DOHH2 (cell line): ENCODE measurements around the gene MAG.
"Not testable (repeated sequence)": the region's sequence is repeated elsewhere in the genome, so short reads cannot be mapped to it uniquely, and the experiment has no call there.

Source experiments
- H3F3A ChIP-seq: fragments of 200-600 bp; sonication (generic), shearing (Covaris generic); 2 replicates; pipeline ENCODE4 v1.6.0; 2016; ENCODE audit warnings: antibody characterized with exemption, mild to moderate bottlenecking; ENCODE audit not compliant: control insufficient read depth, insufficient read depth
- H3K27ac ChIP-seq: fragments of 200-600 bp; sonication (generic); 2 replicates; pipeline ENCODE4 v1.5.1; 2014; ENCODE audit warnings: low read depth, mild to moderate bottlenecking, low read length, moderate library complexity
- H3K27me3 ChIP-seq: fragments of 200-600 bp; sonication (generic); 2 replicates; pipeline ENCODE4 v1.6.1; 2014; ENCODE audit warnings: mild to moderate bottlenecking, low read length, mixed read lengths; ENCODE audit not compliant: control insufficient read depth
- H3K36me3 ChIP-seq: fragments of 200-600 bp; sonication (generic); 2 replicates; pipeline ENCODE4 v1.6.1; 2014; ENCODE audit warnings: mild to moderate bottlenecking, low read length, moderate library complexity, mixed read lengths; ENCODE audit not compliant: control insufficient read depth
- H3K4me1 ChIP-seq: fragments of 200-600 bp; sonication (generic); 2 replicates; pipeline ENCODE4 v1.6.1; 2014; ENCODE audit warnings: mild to moderate bottlenecking, low read length, mixed read lengths; ENCODE audit not compliant: control insufficient read depth
- H3K4me2 ChIP-seq: fragments of 200-600 bp; sonication (generic); 2 replicates; pipeline ENCODE4 v1.6.0; 2014; ENCODE audit warnings: mild to moderate bottlenecking, low read length, moderate library complexity
- H3K4me3 ChIP-seq: fragments of 200-600 bp; sonication (generic); 2 replicates; pipeline ENCODE4 v1.5.1; 2014; ENCODE audit warnings: mild to moderate bottlenecking, low read length, mixed read lengths
- H3K79me2 ChIP-seq: fragments of 200-600 bp; sonication (generic); 2 replicates; pipeline ENCODE4 v1.6.1; 2014; ENCODE audit warnings: mild to moderate bottlenecking, low read length, mixed read lengths; ENCODE audit not compliant: control insufficient read depth
- H3K9me2 ChIP-seq: fragments of 200-600 bp; sonication (generic); replicated peaks from 2 replicates; pipeline ENCODE4 v1.6.1; 2014; ENCODE audit warnings: mild to moderate bottlenecking, low read length, mixed read lengths; ENCODE audit not compliant: control insufficient read depth
- H3K9me3 ChIP-seq: fragments of 200-600 bp; sonication (generic); 2 replicates; pipeline ENCODE4 v1.6.1; 2014; ENCODE audit warnings: antibody characterized with exemption, low read length, mixed read lengths; ENCODE audit not compliant: control insufficient read depth, insufficient read depth
- H4K20me1 ChIP-seq: fragments of 200-600 bp; sonication (generic); 2 replicates; pipeline ENCODE4 v1.6.0; 2014; ENCODE audit warnings: low read depth, mild to moderate bottlenecking, antibody characterized with exemption, low read length, moderate library complexity; ENCODE audit not compliant: control insufficient read depth, insufficient read depth
- EZH2phosphoT487 ChIP-seq: fragments of 200-600 bp; sonication (generic); IDR thresholded peaks from 2 replicates; pipeline ENCODE4 v1.6.1; 2017; ENCODE audit warnings: borderline replicate concordance, mild to moderate bottlenecking, antibody characterized with exemption, low read length, moderate library complexity, mixed read lengths
- TF ChIP-seq, protein P1 (sequence below): fragments of 200-600 bp; sonication (generic); IDR thresholded peaks from one replicate; pipeline ENCODE4 v1.5.1; 2014; ENCODE audit warnings: antibody characterized with exemption, mild to moderate bottlenecking, low read depth, low read length; ENCODE audit not compliant: poor library complexity, severe bottlenecking

Gene MAG

DNA sequence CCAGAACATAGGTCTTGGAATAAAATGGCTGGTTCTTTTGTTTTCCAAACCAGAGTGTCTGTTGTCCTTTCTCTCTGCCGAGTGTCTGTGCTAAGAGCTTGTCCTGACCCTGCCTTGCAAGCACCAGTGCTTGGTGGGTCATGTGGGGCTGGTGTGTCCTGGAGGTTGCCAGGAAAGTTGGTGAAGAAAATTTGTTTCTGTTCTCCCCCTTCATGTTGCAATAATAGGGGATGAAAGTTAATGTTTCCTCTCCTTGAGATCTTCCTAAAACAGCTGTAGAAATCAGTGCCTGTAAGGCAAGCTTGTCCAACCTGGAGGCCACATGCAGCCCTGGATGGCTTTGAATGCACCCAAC, 6.9 kb upstream of the MAG start:
- H3K36me3 ChIP-seq, result no peaks in the 10 kb centered on the region
- peaks cover 4% of the 10 kb centered on the region; the same call in 1 of the 2 replicates for H3F3A ChIP-seq
- peaks cover 13% of the 10 kb centered on the region for H3K27me3 ChIP-seq
- TF ChIP-seq, protein P1, sequence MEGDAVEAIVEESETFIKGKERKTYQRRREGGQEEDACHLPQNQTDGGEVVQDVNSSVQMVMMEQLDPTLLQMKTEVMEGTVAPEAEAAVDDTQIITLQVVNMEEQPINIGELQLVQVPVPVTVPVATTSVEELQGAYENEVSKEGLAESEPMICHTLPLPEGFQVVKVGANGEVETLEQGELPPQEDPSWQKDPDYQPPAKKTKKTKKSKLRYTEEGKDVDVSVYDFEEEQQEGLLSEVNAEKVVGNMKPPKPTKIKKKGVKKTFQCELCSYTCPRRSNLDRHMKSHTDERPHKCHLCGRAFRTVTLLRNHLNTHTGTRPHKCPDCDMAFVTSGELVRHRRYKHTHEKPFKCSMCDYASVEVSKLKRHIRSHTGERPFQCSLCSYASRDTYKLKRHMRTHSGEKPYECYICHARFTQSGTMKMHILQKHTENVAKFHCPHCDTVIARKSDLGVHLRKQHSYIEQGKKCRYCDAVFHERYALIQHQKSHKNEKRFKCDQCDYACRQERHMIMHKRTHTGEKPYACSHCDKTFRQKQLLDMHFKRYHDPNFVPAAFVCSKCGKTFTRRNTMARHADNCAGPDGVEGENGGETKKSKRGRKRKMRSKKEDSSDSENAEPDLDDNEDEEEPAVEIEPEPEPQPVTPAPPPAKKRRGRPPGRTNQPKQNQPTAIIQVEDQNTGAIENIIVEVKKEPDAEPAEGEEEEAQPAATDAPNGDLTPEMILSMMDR, result no peak
- TF ChIP-seq EZH2phosphoT487, result no peak
- no peak overlapping the region for H3K27ac ChIP-seq
- H3K4me3 ChIP-seq, result no peak overlapping the region
- H3K4me2 ChIP-seq, result no peak overlapping the region
- H3K9me2 ChIP-seq, result no peaks in the 10 kb centered on the region
- peaks cover 37% of the 10 kb centered on the region for H3K4me1 ChIP-seq
- no peaks in the 10 kb centered on the region for H3K9me3 ChIP-seq
- no peaks in the 10 kb centered on the region for H4K20me1 ChIP-seq
- H3K79me2 ChIP-seq, result no peaks in the 10 kb centered on the region

DNA sequence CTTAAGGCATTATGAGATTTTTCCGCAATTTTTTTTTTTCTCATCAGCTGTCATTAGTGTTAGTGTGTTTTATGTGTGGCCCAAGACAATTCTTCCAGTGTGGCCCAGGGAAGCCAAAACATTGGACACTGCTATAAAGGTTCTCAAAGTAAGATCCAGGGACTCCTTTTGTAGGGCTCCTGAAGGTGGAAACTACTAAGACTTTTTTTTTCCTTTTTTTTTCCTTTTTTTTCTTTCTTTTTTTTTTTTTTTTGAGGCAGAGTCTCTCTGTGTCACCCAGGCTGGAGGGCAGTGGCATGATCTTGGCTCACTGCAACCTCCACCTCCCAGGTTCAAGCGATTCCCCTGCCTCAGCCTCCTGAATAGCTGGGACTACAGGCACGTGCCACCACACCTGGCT, 6.5 kb upstream of the MAG start:
- H3K9me2 ChIP-seq, H3K9me3 ChIP-seq, H3K79me2 ChIP-seq, H3K27ac ChIP-seq, H3F3A ChIP-seq, H3K4me3 ChIP-seq, H3K4me2 ChIP-seq, H3K36me3 ChIP-seq, H4K20me1 ChIP-seq: not testable (repeated sequence)
- Histone ChIP-seq H3K4me1 (peaks cover 33% of the 10 kb centered on the region), H3K27me3 (peaks cover 15% of the 10 kb centered on the region)

DNA sequence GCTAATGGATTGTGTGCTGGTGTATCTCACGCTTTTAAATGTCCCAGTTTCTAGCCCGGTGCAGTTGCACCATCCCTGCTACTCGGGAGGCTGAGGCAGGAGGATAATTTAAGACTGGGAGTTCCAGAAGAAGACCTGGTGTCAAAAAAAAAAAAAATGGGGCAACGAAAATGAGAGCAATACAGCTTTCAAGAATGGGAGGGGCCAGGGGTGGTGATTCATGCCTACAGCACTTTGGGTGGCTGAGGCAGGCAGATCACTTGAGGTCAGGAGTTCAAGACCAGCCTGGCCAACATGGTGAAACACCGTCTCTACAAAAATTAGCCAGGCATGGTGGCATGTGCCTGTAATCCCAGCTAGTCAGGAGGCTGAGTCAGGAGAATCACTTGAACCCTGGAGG, 5.9 kb upstream of the MAG start:
- H4K20me1 ChIP-seq, H3K9me2 ChIP-seq, H3K9me3 ChIP-seq, H3K79me2 ChIP-seq, H3K4me3 ChIP-seq, H3F3A ChIP-seq, H3K4me2 ChIP-seq, H3K27ac ChIP-seq, H3K36me3 ChIP-seq: not testable (repeated sequence)
- Histone ChIP-seq H3K27me3 (peaks cover 20% of the 10 kb centered on the region), H3K4me1 (peaks cover 30% of the 10 kb centered on the region)

DNA sequence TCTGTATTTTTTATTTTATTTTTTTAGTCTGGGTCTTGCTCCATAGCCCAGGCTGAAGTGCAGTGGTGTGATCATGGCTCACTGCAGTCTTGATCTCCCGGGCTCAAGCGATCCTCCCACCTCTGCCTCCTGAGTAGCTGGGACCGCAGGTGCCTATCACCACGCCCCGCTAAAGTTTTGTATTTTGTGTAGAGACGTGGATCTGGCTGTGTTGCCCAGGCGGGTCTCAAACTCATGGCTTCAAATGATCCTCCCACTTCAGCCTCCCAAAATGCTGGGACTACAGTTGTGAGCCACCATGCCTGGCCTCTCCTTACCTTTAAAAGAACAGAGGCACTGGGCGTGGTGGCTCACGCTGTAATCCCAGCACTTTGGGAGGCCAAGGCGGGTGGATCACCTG, 4.2 kb upstream of the MAG start:
- no peak overlapping the region for H3K4me3 ChIP-seq
- H3K36me3 ChIP-seq, result no peaks in the 10 kb centered on the region
- no peaks in the 10 kb centered on the region for H3K79me2 ChIP-seq
- peaks cover 24% of the 10 kb centered on the region for H3K27me3 ChIP-seq
- peaks cover 7% of the 10 kb centered on the region; the same call in 1 of the 2 replicates for H3F3A ChIP-seq
- TF ChIP-seq, protein P1, result no peak
- no peak for TF ChIP-seq EZH2phosphoT487
- no peaks in the 10 kb centered on the region for H3K9me3 ChIP-seq
- H3K27ac ChIP-seq, result no peak overlapping the region
- H3K9me2 ChIP-seq, result no peaks in the 10 kb centered on the region
- H3K4me1 ChIP-seq, result peaks cover 31% of the 10 kb centered on the region
- no peak overlapping the region for H3K4me2 ChIP-seq
- H4K20me1 ChIP-seq, result no peaks in the 10 kb centered on the region
